ENCODE results near the gene HOXB6. TPM values are rescaled to one million over a fixed set of nuclear protein-coding genes. Genes with fewer than 3 reads are reported as not detected.
A peak's percentile ranks its signal among the peaks of the same experiment; 100 is the strongest.

HOXB6 gene
- total RNA-seq, 2 experiments from 2014 or later = 0.58 to 1.1 TPM

GRCh38 chr17:48641541-48642058, 36.8 kb upstream of the HOXB6 start:
- H3K4me3 Mint-ChIP-seq = peak overlapping the region; percentile 36

GRCh38 chr17:48640858-48641180, 36.0 kb upstream of the HOXB6 start:
- Mint-ChIP-seq H3K27me3 (peaks cover 99% of the 10 kb centered on the region), H3K4me1 (peaks cover 44% of the 10 kb centered on the region), H3K4me3 (no peak overlapping the region), H3K9me3 (ENCODE audit: low read depth) (no peaks in the 10 kb centered on the region), H3K36me3 (peaks cover 8% of the 10 kb centered on the region), H3K27ac (no peak overlapping the region)
- CTCF ChIA-PET = interaction anchor here (1.1 to 13.1 kb wide), 4 partner anchors 18 to 48 kb away, joined by 3 to 190 read pairs (median 5); partner anchors contain the start of genes HOXB5 and HOXB9
- DNase-seq (no peak), ATAC-seq (no peak)

More at GRCh38 chr17:48641541-48642058, 36.8 kb upstream of the HOXB6 start:
- Mint-ChIP-seq H3K9me3 (ENCODE audit: low read depth) (no peaks in the 10 kb centered on the region), H3K27ac (no peak overlapping the region), H3K4me1 (peaks cover 44% of the 10 kb centered on the region), H3K27me3 (peaks cover 95% of the 10 kb centered on the region), H3K36me3 (peaks cover 8% of the 10 kb centered on the region)
- ATAC-seq (no peak), DNase-seq (no peak)
- CTCF ChIA-PET = interaction anchor here (1.3 to 13.1 kb wide), 3 partner anchors 19 to 40 kb away, joined by 3 to 190 read pairs (median 7); partner anchors contain the start of gene HOXB9

- H3K4me3 Mint-ChIP-seq = no peak overlapping the region
- H3K27me3 Mint-ChIP-seq = peaks cover 99% of the 10 kb centered on the region
- H3K4me1 Mint-ChIP-seq = peaks cover 38% of the 10 kb centered on the region
- no peak for ATAC-seq
- CTCF ChIA-PET = interaction anchor here (1.0 to 13.1 kb wide), 5 partner anchors 17 to 47 kb away, joined by 3 to 190 read pairs (median 3); partner anchors contain the start of genes HOXB5 and HOXB9
- H3K36me3 Mint-ChIP-seq = peaks cover 6% of the 10 kb centered on the region
- no peak for DNase-seq
- no peak overlapping the region for H3K27ac Mint-ChIP-seq
- H3K9me3 Mint-ChIP-seq (ENCODE audit: low read depth) = no peaks in the 10 kb centered on the region
Measured at GRCh38 chr17:48639982-48640857, 35.4 kb upstream of the HOXB6 start.

GRCh38 chr17:48639136-48639535, 34.4 kb upstream of the HOXB6 start:
- ATAC-seq = no peak
- peaks cover 99% of the 10 kb centered on the region for H3K27me3 Mint-ChIP-seq
- H3K4me1 Mint-ChIP-seq = peaks cover 34% of the 10 kb centered on the region
- peaks cover 4% of the 10 kb centered on the region for H3K36me3 Mint-ChIP-seq
- CTCF ChIA-PET = interaction anchor here (13.1 kb wide), 1 partner anchor 16 kb away, joined by 190 read pairs; the partner anchor contains the start of gene HOXB9
- no peaks in the 10 kb centered on the region for H3K9me3 Mint-ChIP-seq (ENCODE audit: low read depth)
- H3K27ac Mint-ChIP-seq = no peak overlapping the region
- DNase-seq = no peak
- no peak overlapping the region for H3K4me3 Mint-ChIP-seq

GRCh38 chr17:48637323-48638260, 32.8 kb upstream of the HOXB6 start:
- H3K9me3 Mint-ChIP-seq (ENCODE audit: low read depth) = no peaks in the 10 kb centered on the region
- H3K4me1 Mint-ChIP-seq = peaks cover 30% of the 10 kb centered on the region
- H3K27ac Mint-ChIP-seq = no peak overlapping the region
- H3K36me3 Mint-ChIP-seq = peaks cover 6% of the 10 kb centered on the region
- H3K27me3 Mint-ChIP-seq = peaks cover 96% of the 10 kb centered on the region
- H3K4me3 Mint-ChIP-seq = no peak overlapping the region
- ATAC-seq (no peak), DNase-seq (no peak)
- CTCF ChIA-PET = interaction anchor here (0.8 to 13.1 kb wide), 16 partner anchors 8 to 356 kb away, joined by 3 to 190 read pairs (median 6); partner anchors contain the start of genes HOXB5 and HOXB9

- peaks cover 4% of the 10 kb centered on the region for H3K36me3 Mint-ChIP-seq
Measured at GRCh38 chr17:48636177-48637018, 31.6 kb upstream of the HOXB6 start.

GRCh38 chr17:48634493-48635208, 29.9 kb upstream of the HOXB6 start:
- CTCF ChIA-PET = interaction anchor here (1.0 to 13.1 kb wide), 8 partner anchors 10 to 244 kb away, joined by 3 to 190 read pairs (median 6); partner anchors contain the start of genes HOXB8 and HOXB9
- DNase-seq (no peak), ATAC-seq (no peak)
- no peak overlapping the region for H3K27ac Mint-ChIP-seq
- peaks cover 84% of the 10 kb centered on the region for H3K27me3 Mint-ChIP-seq
- H3K4me3 Mint-ChIP-seq = no peak overlapping the region
- H3K4me1 Mint-ChIP-seq = peaks cover 36% of the 10 kb centered on the region
- H3K9me3 Mint-ChIP-seq (ENCODE audit: low read depth) = no peaks in the 10 kb centered on the region
- peaks cover 4% of the 10 kb centered on the region for H3K36me3 Mint-ChIP-seq

More at GRCh38 chr17:48636177-48637018, 31.6 kb upstream of the HOXB6 start:
- CTCF ChIA-PET = interaction anchor here (0.6 to 13.1 kb wide), 39 partner anchors 9 to 539 kb away, joined by 3 to 190 read pairs (median 4); partner anchors contain the start of genes ATP5MC1, HOXB13, HOXB5 and HOXB9
- no peaks in the 10 kb centered on the region for H3K9me3 Mint-ChIP-seq (ENCODE audit: low read depth)
- no peak overlapping the region for H3K27ac Mint-ChIP-seq
- DNase-seq (peak; percentile 87), ATAC-seq (peak; percentile 72)
- H3K4me3 Mint-ChIP-seq = no peak overlapping the region
- H3K27me3 Mint-ChIP-seq = peaks cover 88% of the 10 kb centered on the region
- peaks cover 34% of the 10 kb centered on the region for H3K4me1 Mint-ChIP-seq

GRCh38 chr17:48633266-48633677, 28.5 kb upstream of the HOXB6 start:
- peak overlapping the region; percentile 88 for H3K27ac Mint-ChIP-seq
- peaks cover 85% of the 10 kb centered on the region for H3K27me3 Mint-ChIP-seq
- peaks cover 35% of the 10 kb centered on the region for H3K4me1 Mint-ChIP-seq
- peak overlapping the region; percentile 64 for H3K4me3 Mint-ChIP-seq
- no peak for ATAC-seq
- H3K9me3 Mint-ChIP-seq (ENCODE audit: low read depth) = no peaks in the 10 kb centered on the region
- H3K36me3 Mint-ChIP-seq = peaks cover 4% of the 10 kb centered on the region
- no peak for DNase-seq
- CTCF ChIA-PET = interaction anchor here (1.2 to 13.1 kb wide), 8 partner anchors 11 to 246 kb away, joined by 3 to 190 read pairs (median 7); partner anchors contain the start of gene HOXB9

- peaks cover 3% of the 10 kb centered on the region for H3K36me3 Mint-ChIP-seq
- ATAC-seq (peak; percentile 8), DNase-seq (no peak)
- H3K9me3 Mint-ChIP-seq (ENCODE audit: low read depth) = no peaks in the 10 kb centered on the region
- peaks cover 85% of the 10 kb centered on the region for H3K27me3 Mint-ChIP-seq
- peak overlapping the region; percentile 88 for H3K27ac Mint-ChIP-seq
- peak overlapping the region; percentile 64 for H3K4me3 Mint-ChIP-seq
- CTCF ChIA-PET = interaction anchor here (0.6 to 13.1 kb wide), 13 partner anchors 10 to 552 kb away, joined by 3 to 190 read pairs (median 5); partner anchors contain the start of gene HOXB9
- H3K4me1 Mint-ChIP-seq = peaks cover 34% of the 10 kb centered on the region
Measured at GRCh38 chr17:48632579-48633265, 27.9 kb upstream of the HOXB6 start.

GRCh38 chr17:48631693-48632578, 27.1 kb upstream of the HOXB6 start:
- peak; percentile 65 for DNase-seq
- Mint-ChIP-seq H3K27ac (peak overlapping the region; percentile 88), H3K4me1 (peaks cover 37% of the 10 kb centered on the region), H3K4me3 (peak overlapping the region; percentile 64), H3K36me3 (peaks cover 3% of the 10 kb centered on the region), H3K9me3 (ENCODE audit: low read depth) (no peaks in the 10 kb centered on the region), H3K27me3 (peaks cover 85% of the 10 kb centered on the region)
- CTCF ChIA-PET = interaction anchor here (0.6 to 13.1 kb wide), 15 partner anchors 9 to 551 kb away, joined by 3 to 190 read pairs (median 5); partner anchors contain the start of gene HOXB9
- ATAC-seq = peak; percentile 54

Measured in activated CD8-positive, alpha-beta memory T cell treated with anti-CD3 and anti-CD28 coated beads, Interleukin-2, amount 10 ng/mL, durations not matched to agents 7 days and 5 days (primary cell).